HG03045 (cell line): Measurements from ENCODE around the gene PDE6G.

Experiments used
- ATAC-seq: cut with Tn5 transposase; IDR thresholded peaks from one replicate; pipeline ENCODE4 v1.9.1; 2021; ENCODE audit warnings: mild to moderate bottlenecking, moderate library complexity; ENCODE audit not compliant: unreplicated experiment

The PDE6G gene

GRCh38 chr17:81664051-81664470 is 7.7 kb upstream of the PDE6G start:
- ATAC-seq, result no peak

GRCh38 chr17:81662002-81662401 is 5.7 kb upstream of the PDE6G start:
- no peak for ATAC-seq

- no peak for ATAC-seq
These were observed 4.1 kb upstream of the PDE6G start for GRCh38 chr17:81660441-81660840.

- ATAC-seq, result no peak
These were observed 2.7 kb upstream of the PDE6G start for GRCh38 chr17:81659038-81659437.

DNA sequence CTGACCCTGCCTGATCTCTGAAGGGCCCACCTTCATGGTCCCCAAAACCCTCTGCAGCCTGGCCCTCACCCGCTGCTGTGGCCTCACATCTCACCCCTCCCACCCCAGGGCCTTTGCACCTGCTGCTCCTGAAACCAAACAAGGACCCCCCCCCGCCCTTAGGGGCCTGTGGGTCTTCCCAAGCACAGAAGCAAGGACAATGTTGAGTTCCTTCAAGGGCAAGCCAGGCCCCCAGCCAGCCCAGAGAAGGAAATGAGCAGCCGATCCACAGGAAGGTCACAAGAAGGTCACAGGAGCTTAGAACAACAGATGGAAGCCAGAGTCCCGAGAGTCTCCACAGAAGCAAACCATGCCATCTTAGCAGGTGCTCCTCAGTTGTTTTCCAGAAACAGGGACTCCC is 493 bp upstream of the PDE6G start:
- ATAC-seq, result no peak

DNA sequence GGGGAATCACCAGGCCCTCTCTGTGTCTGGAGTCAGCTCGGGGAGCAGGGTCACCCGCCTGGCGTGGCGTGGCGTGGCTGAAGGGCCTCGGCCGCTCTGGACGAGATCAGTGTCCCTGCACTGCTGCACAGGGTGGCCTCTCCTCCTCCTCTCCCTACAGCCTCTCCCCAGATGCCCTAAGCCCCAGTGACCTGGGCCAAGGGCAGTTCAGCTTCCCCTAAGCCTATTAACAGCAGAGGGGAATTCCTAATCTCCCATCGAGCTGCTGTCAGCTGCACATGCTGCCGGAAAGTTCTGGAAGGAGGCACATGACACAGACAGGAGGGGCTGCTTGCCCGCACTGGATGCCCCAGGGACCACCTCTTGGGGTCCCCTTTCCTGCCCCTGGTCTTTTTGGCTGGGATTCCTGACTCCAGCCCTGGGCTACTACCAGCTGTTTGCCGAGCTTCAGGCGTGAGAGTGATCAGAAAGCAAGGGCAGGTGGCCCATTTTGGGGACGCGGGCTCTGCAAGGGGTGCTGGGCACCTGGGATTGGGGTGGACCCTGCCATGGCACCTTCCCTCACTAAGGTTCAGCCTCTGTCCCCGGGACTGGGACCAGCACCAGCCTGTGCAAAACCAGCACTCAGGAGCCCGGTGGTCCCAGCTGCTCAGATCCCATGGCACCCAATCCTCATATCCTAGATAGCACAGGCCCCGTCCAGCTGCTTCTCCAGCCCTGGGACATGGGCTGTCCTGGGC is 794 bp downstream of the PDE6G start:
- ATAC-seq, result no peak

GRCh38 chr17:81652906-81653771 is 3.2 kb downstream of the PDE6G start:
- no peak for ATAC-seq

GRCh38 chr17:81651692-81652091 is 4.7 kb downstream of the PDE6G start:
- no peak for ATAC-seq

GRCh38 chr17:81650951-81651350 is 5.4 kb downstream of the PDE6G start:
- no peak for ATAC-seq

DNA sequence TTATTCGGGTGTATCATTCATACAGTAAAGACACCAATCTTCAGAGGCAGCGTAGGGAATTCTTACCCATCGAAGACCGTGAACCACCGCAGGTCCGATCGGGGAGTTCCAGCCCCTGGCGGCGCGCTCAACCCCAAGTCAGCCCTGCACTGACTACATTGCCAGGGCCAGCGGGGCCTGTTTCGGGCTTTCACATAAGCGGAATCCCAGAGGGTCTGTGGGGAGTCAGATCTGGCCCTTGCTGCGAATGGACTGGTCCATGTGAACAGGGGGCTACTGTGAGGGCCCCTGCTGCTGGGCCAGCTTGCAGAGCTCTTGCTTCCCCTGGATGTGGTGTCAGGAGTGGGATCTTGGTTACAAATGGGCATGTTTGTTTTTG is 7.6 kb downstream of the PDE6G start:
- no peak for ATAC-seq

GRCh38 chr17:81648013-81648706 is 8.2 kb downstream of the PDE6G start:
- ATAC-seq, result no peak

DNA sequence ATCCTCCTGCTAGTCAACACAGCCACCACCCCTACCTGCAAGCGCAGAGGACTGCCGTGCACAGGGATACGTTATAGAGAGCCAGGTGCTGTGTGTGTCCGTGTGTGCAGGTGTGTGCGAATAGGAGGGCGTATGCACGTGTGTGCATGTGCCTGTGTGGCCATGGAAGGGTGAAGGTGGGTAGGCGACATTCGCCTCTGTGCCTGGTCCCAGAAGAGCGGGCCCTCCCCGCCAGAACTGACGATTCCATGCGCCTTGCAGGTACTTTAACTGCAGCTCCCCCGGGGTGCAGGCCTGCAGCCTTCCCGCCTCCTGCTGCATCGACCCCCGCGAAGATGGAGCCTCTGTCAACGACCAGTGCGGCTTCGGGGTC is 8.7 kb downstream of the PDE6G start:
- ATAC-seq, result no peak

GRCh38 chr17:81646869-81647600 is 9.3 kb downstream of the PDE6G start:
- no peak for ATAC-seq

DNA sequence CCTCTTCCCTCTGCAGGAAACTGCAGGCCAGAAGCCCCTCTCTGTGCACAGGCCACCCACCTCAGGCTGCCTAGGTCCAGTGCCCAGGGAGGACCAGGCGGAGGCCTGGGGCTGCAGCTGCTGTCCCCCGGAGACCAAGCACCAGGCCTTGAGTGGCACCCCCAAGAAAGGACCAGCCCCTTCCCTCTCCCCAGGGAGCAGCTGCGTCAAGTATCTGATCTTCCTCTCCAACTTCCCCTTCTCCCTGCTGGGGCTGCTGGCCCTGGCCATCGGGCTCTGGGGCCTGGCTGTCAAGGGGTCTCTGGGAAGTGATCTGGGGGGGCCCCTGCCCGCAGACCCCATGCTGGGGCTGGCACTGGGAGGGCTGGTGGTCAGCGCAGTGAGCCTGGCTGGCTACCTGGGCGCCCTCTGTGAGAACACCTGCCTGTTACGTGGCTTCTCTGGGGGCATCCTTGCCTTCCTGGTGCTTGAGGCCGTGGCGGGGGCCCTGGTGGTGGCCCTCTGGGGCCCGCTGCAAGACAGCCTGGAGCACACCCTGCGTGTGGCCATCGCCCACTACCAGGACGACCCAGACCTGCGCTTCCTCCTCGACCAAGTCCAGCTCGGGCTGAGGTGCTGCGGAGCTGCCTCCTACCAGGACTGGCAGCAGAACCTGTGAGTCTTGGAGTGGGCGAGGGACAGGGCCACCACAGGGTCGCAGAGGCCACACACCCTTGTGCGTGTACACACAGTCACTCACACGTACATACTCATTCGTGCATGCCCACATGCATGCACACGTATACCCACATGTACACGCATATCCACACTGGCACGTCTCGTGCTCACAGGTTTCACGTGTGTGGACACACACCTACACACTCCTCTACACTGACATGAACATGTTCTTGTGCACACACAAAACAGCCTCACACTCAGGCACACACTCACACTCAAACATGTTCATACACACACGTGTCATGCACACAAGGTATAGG is 11.1 kb downstream of the PDE6G start:
- ATAC-seq, result no peak

DNA sequence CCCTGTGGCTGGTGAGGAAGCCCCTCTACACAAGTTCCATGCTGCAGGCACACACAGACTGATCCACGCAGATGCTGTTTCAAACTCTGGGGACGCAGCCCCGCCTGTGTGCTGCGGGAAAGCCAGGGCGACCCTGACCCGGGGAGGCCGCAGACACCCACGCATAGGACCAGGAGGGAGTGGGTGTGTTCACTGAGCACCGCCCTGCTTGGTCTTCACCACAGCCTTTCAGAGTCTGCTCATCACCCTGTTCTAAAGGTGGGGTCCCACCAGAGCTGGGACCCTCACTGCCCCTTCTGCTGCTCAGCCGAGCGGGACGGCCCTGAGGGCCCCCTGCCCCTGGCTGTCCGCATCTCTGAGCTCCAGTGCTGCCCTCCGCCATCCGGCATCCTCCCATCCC is 11.8 kb downstream of the PDE6G start:
- no peak for ATAC-seq

- no peak for ATAC-seq
These were observed 14.4 kb downstream of the PDE6G start for GRCh38 chr17:81641825-81642489.

DNA sequence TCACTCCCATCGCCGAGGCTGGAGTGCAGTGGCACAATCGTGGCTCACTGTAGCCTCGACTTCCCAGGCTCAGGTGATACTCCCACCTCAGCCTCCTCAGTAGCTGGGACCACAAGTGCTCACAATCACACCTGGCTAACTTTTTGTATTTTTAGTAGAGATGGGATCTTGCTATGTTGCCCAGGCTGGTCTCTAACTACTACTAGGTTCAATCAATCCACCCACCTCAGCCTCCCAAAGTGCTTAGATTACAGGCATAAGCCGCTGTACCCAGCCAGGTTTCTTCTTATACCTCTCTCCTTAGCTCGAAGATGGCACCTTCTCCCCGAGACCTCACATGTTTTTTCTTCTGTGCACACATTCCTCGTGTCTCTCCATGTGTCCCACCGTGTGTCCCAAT is 16.3 kb downstream of the PDE6G start:
- no peak for ATAC-seq

DNA sequence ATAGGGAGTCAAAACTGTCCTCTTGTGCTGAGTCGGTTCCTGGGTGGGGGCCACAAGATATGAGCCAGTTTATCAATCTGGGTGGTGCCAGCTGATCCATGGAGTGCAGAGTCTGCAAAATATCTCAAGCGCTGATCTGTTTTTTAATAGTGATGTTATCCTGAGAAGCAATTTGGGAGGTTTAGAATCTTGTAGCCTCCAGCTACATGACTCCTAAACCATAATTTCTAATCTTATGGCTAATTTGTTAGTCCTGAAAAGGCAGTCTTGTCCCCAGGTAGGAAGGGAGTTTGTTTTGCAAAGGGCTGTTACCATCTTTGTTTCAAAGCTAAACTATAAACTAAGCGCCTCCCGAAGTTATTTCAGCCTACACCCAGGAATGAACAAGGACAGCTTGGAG is 17.7 kb downstream of the PDE6G start:
- no peak for ATAC-seq

- ATAC-seq, result peak; percentile 72
These were observed 19.6 kb downstream of the PDE6G start, which contains the start of the genes NPLOC4 and TSPAN10 for GRCh38 chr17:81636505-81637288. TSS of gene NPLOC4 (minus strand) at chr17:81637112. CDS start at chr17:81636930, 182 bp downstream. TSS of gene TSPAN10 (plus strand) at chr17:81637196. CDS start at chr17:81642413, 5,217 bp downstream.
